ENCODE measurements around the gene SHROOM4.

DNA sequence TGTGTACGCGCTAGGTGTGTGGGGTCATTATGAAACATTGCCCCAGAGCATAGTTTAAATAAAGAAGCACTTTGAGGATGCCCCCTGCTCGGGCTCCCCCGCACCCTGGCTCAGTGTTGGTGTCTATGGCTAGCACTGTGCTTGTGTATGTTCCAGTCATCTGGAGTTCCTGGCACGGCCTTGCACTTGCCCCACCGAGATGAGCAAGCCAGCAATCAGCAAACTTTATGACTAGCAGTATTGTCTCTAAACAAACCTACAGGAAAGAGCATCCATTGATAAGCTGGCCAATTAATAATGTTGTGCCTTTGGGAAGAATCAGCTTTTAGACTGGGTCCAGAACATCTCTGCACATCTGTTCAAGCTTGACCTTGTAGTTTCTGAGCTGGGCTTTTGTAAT, 707 bp upstream of the SHROOM4 start:
- TF ChIP-seq, protein P1, sequence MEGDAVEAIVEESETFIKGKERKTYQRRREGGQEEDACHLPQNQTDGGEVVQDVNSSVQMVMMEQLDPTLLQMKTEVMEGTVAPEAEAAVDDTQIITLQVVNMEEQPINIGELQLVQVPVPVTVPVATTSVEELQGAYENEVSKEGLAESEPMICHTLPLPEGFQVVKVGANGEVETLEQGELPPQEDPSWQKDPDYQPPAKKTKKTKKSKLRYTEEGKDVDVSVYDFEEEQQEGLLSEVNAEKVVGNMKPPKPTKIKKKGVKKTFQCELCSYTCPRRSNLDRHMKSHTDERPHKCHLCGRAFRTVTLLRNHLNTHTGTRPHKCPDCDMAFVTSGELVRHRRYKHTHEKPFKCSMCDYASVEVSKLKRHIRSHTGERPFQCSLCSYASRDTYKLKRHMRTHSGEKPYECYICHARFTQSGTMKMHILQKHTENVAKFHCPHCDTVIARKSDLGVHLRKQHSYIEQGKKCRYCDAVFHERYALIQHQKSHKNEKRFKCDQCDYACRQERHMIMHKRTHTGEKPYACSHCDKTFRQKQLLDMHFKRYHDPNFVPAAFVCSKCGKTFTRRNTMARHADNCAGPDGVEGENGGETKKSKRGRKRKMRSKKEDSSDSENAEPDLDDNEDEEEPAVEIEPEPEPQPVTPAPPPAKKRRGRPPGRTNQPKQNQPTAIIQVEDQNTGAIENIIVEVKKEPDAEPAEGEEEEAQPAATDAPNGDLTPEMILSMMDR (IDR thresholded peaks at IDR 0.05): no peak
- TF ChIP-seq ESRRA (CRISPR knock-in tag; IDR thresholded peaks at IDR 0.05; ENCODE audit: borderline replicate concordance): no peak
- no peak for TF ChIP-seq NR3C1 (CRISPR knock-in tag; conservative IDR thresholded peaks at IDR 0.05; ENCODE audit: low read depth)
- no peak for TF ChIP-seq IRF2 (CRISPR knock-in tag; IDR thresholded peaks at IDR 0.05; ENCODE audit: borderline replicate concordance, low read depth)
- TF ChIP-seq SP1 (CRISPR knock-in tag; conservative IDR thresholded peaks at IDR 0.05): no peak
- TF ChIP-seq TP53 (CRISPR knock-in tag; IDR thresholded peaks at IDR 0.05): no peak
- TF ChIP-seq, protein P2, sequence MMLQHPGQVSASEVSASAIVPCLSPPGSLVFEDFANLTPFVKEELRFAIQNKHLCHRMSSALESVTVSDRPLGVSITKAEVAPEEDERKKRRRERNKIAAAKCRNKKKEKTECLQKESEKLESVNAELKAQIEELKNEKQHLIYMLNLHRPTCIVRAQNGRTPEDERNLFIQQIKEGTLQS (CRISPR knock-in tag; conservative IDR thresholded peaks at IDR 0.05): no peak
- TF ChIP-seq CREM (CRISPR knock-in tag; IDR thresholded peaks at IDR 0.05): no peak
- TF ChIP-seq GABPB1 (CRISPR knock-in tag; IDR thresholded peaks at IDR 0.05): no peak
- no peak for TF ChIP-seq FOXJ3 (CRISPR knock-in tag; IDR thresholded peaks at IDR 0.05; ENCODE audit: borderline replicate concordance)
- no peak for TF ChIP-seq ZNF219 (CRISPR knock-in tag; IDR thresholded peaks at IDR 0.05; ENCODE audit: borderline replicate concordance)
- TF ChIP-seq, protein P3, sequence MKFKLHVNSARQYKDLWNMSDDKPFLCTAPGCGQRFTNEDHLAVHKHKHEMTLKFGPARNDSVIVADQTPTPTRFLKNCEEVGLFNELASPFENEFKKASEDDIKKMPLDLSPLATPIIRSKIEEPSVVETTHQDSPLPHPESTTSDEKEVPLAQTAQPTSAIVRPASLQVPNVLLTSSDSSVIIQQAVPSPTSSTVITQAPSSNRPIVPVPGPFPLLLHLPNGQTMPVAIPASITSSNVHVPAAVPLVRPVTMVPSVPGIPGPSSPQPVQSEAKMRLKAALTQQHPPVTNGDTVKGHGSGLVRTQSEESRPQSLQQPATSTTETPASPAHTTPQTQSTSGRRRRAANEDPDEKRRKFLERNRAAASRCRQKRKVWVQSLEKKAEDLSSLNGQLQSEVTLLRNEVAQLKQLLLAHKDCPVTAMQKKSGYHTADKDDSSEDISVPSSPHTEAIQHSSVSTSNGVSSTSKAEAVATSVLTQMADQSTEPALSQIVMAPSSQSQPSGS (CRISPR knock-in tag; IDR thresholded peaks at IDR 0.05; ENCODE audit: borderline replicate concordance, low read depth): no peak
- TF ChIP-seq ZNF263 (CRISPR knock-in tag; IDR thresholded peaks at IDR 0.05; ENCODE audit: low read depth): no peak

Data from WTC11 (cell line).